ENCODE results near the gene TRAPPC5. TPM values are rescaled to one million over a fixed set of nuclear protein-coding genes. Genes with fewer than 3 reads are reported as not detected.

The TRAPPC5 gene
- total RNA-seq, 1 experiment from 2014 or later: 124 TPM

GRCh38 chr19:7668842-7669241, 11.8 kb upstream of the TRAPPC5 start, which contains the start of gene RETN (continued):
- TF ChIP-seq ZNF281 (CRISPR knock-in tag; IDR thresholded peaks at IDR 0.05) (no peak), ERG (CRISPR knock-in tag; IDR thresholded peaks at IDR 0.05) (no peak), STAT6 (CRISPR knock-in tag; conservative IDR thresholded peaks at IDR 0.05; ENCODE audit: low read depth) (no peak)

GRCh38 chr19:7669641-7670040, 11.0 kb upstream of the TRAPPC5 start:
- CTCF ChIA-PET: interaction anchor here (1.8 to 5.5 kb wide), 3 partner anchors 11 to 130 kb away, joined by 5 to 57 read pairs (median 31); partner anchors contain the start of gene TRAPPC5

GRCh38 chr19:7670150-7670783, 10.4 kb upstream of the TRAPPC5 start:
- peaks cover 9% of the 10 kb centered on the region for H3K4me1 Mint-ChIP-seq
- H3K36me3 Mint-ChIP-seq: no peaks in the 10 kb centered on the region; the same call in 1 of the 2 replicates
- ChIA-PET POLR2A (no interaction called here), CTCF (interaction anchor here (1.5 to 5.5 kb wide), 4 partner anchors 10 to 129 kb away, joined by 4 to 57 read pairs (median 18); partner anchors contain the start of gene TRAPPC5)
- peaks cover 5% of the 10 kb centered on the region for H3K9me3 Mint-ChIP-seq
- DNase-seq (ENCODE audit: low spot score) (peak; percentile 49), ATAC-seq (peak; percentile 36)
- H3K27ac Mint-ChIP-seq: no peak overlapping the region
- H3K4me3 Mint-ChIP-seq: peak overlapping the region; percentile 86
- peaks cover 90% of the 10 kb centered on the region for H3K27me3 Mint-ChIP-seq (ENCODE audit: low read depth)
- TF ChIP-seq PRRX2 (CRISPR knock-in tag; IDR thresholded peaks at IDR 0.05) (no peak), IRF1 (CRISPR knock-in tag; IDR thresholded peaks at IDR 0.05) (peak; percentile 48; the same call in 1 of the 2 replicates), ZNF532 (CRISPR knock-in tag; IDR thresholded peaks at IDR 0.05; ENCODE audit: borderline replicate concordance) (no peak), MAX (CRISPR knock-in tag; IDR thresholded peaks at IDR 0.05) (peak; percentile 61; the same call in 1 of the 2 replicates)

More at GRCh38 chr19:7669641-7670040, 11.0 kb upstream of the TRAPPC5 start:
- Mint-ChIP-seq H3K36me3 (no peaks in the 10 kb centered on the region; the same call in 1 of the 2 replicates), H3K4me1 (peaks cover 9% of the 10 kb centered on the region), H3K9me3 (peaks cover 5% of the 10 kb centered on the region), H3K4me3 (peak overlapping the region; percentile 86), H3K27me3 (ENCODE audit: low read depth) (peaks cover 90% of the 10 kb centered on the region), H3K27ac (no peak overlapping the region)
- POLR2A ChIA-PET: no interaction called here
- DNase-seq (ENCODE audit: low spot score): no peak
- ATAC-seq: no peak
- TF ChIP-seq ZNF219 (CRISPR knock-in tag; IDR thresholded peaks at IDR 0.05; ENCODE audit: borderline replicate concordance): no peak
- no peak for TF ChIP-seq ERG (CRISPR knock-in tag; IDR thresholded peaks at IDR 0.05)
- TF ChIP-seq ZNF425 (CRISPR knock-in tag; conservative IDR thresholded peaks at IDR 0.05): no peak
- TF ChIP-seq NR3C1 (CRISPR knock-in tag; conservative IDR thresholded peaks at IDR 0.05; ENCODE audit: low read depth): no peak
